ENCODE data around the gene OXGR1. TPM values are rescaled to one million over a fixed set of nuclear protein-coding genes. Genes with fewer than 3 reads are reported as not detected.

OXGR1 gene
- total and polyA plus RNA-seq, 8 donors: 0.37 to 0.50 TPM; not detected in 6

- Histone ChIP-seq H3K36me3 (no peaks in the 10 kb centered on the region), H3K9me3 (no peaks in the 10 kb centered on the region), H3K27ac (no peak overlapping the region), H3K4me1 (peaks cover 0 to 17% (median 14%) of the 10 kb centered on the region in 4 donors), H3K4me3 (no peak overlapping the region), H3K27me3 (peaks cover 0 to 37% (median 19%) of the 10 kb centered on the region in 3 donors)
- 71 to 92% (median 85%) methylated on average over 2 of the region's 2 CpGs for WGBS, 5 donors
- intact Hi-C loops (cut with DNase I; ENCODE audit: low total_unique reads): no loop called here
- TF ChIP-seq, protein P1, sequence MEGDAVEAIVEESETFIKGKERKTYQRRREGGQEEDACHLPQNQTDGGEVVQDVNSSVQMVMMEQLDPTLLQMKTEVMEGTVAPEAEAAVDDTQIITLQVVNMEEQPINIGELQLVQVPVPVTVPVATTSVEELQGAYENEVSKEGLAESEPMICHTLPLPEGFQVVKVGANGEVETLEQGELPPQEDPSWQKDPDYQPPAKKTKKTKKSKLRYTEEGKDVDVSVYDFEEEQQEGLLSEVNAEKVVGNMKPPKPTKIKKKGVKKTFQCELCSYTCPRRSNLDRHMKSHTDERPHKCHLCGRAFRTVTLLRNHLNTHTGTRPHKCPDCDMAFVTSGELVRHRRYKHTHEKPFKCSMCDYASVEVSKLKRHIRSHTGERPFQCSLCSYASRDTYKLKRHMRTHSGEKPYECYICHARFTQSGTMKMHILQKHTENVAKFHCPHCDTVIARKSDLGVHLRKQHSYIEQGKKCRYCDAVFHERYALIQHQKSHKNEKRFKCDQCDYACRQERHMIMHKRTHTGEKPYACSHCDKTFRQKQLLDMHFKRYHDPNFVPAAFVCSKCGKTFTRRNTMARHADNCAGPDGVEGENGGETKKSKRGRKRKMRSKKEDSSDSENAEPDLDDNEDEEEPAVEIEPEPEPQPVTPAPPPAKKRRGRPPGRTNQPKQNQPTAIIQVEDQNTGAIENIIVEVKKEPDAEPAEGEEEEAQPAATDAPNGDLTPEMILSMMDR (IDR thresholded peaks at IDR 0.05): no peak
- TF ChIP-seq EP300 (IDR thresholded peaks at IDR 0.05) (no peak), POLR2A (IDR thresholded peaks at IDR 0.05) (no peak), POLR2AphosphoS5 (IDR thresholded peaks at IDR 0.05) (no peak)
- DNase-seq: no peak
Measured at GRCh38 chr13:96992633-96993032, 1.6 kb downstream of the OXGR1 start.

- DNase-seq: no peak
- TF ChIP-seq POLR2AphosphoS5 (IDR thresholded peaks at IDR 0.05) (no peak), POLR2A (IDR thresholded peaks at IDR 0.05) (no peak), EP300 (IDR thresholded peaks at IDR 0.05) (no peak)
- TF ChIP-seq, protein P1 (IDR thresholded peaks at IDR 0.05): no peak
- no peak overlapping the region for H3K4me3 ChIP-seq
- H3K9me3 ChIP-seq: no peaks in the 10 kb centered on the region
- no peak overlapping the region for H3K27ac ChIP-seq
- WGBS, 5 donors: 59 to 69% (median 60%) methylated on average over 3 of the region's 3 CpGs
- H3K4me1 ChIP-seq: peaks cover 0 to 17% (median 14%) of the 10 kb centered on the region in 4 donors
- H3K27me3 ChIP-seq: peaks cover 0 to 36% (median 19%) of the 10 kb centered on the region in 3 donors
- no peaks in the 10 kb centered on the region for H3K36me3 ChIP-seq
- intact Hi-C loops (cut with DNase I; ENCODE audit: low total_unique reads): no loop called here
Measured at GRCh38 chr13:96991072-96991471, 3.2 kb downstream of the OXGR1 start.

GRCh38 chr13:96988441-96988840 lies 5.8 kb downstream of the OXGR1 start:
- Histone ChIP-seq H3K9me3 (no peaks in the 10 kb centered on the region), H3K4me3 (no peak overlapping the region), H3K4me1 (peaks cover 0 to 12% (median 10%) of the 10 kb centered on the region in 4 donors), H3K36me3 (no peaks in the 10 kb centered on the region), H3K27ac (no peak overlapping the region), H3K27me3 (peaks cover 0 to 10% (median 3%) of the 10 kb centered on the region in 3 donors)
- 91 to 96% (median 93%) methylated on average over 5 of the region's 5 CpGs for WGBS, 5 donors
- intact Hi-C loops (cut with DNase I; ENCODE audit: low total_unique reads): no loop called here
- DNase-seq: no peak
- no peak for TF ChIP-seq POLR2A (IDR thresholded peaks at IDR 0.05)
- TF ChIP-seq EP300 (IDR thresholded peaks at IDR 0.05): no peak
- TF ChIP-seq, protein P1 (IDR thresholded peaks at IDR 0.05): no peak
- no peak for TF ChIP-seq POLR2AphosphoS5 (IDR thresholded peaks at IDR 0.05)

DNA sequence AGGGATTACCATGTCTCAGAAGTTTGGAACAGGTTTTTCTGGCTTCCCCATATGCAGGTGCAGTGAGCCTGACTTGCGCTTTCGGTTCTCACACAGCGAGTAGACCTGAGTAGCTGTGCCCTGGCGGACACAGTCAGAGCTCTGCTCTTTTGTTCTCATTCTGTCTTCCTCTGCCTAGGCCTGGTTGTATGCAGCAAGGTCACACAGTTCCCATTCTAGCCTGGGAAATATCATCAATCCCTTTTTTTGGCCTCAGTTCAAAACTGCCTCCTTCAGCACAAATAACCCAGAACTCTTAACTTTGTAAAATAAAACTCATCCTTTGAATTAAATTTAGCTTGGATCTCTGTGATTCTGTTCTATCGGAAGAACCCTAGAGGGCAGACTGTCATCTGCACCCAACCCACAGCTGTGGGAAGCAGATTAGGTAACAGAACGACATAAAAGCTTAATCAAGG lies 10.2 kb downstream of the OXGR1 start:
- peak overlapping the region in 2 of 4 donors; percentile 0 to 7 for H3K4me3 ChIP-seq
- DNase-seq: peak; percentile 78 to 94
- TF ChIP-seq POLR2A (IDR thresholded peaks at IDR 0.05) (no peak), EP300 (IDR thresholded peaks at IDR 0.05) (no peak), POLR2AphosphoS5 (IDR thresholded peaks at IDR 0.05) (peak in 2 of 3 donors; percentile 42 to 43)
- TF ChIP-seq, protein P1 (IDR thresholded peaks at IDR 0.05): peak in 2 of 7 experiments; percentile 20 to 27

More for the DNA sequence above, 10.2 kb downstream of the OXGR1 start:
- peaks cover 0 to 4% (median 0%) of the 10 kb centered on the region in 4 donors for H3K9me3 ChIP-seq
- intact Hi-C loops (cut with DNase I; ENCODE audit: low total_unique reads): no loop called here
- H3K27me3 ChIP-seq: no peaks in the 10 kb centered on the region
- 7 to 26% (median 20%) methylated on average over 6 of the region's 6 CpGs for WGBS, 5 donors
- H3K27ac ChIP-seq: peak overlapping the region in 4 of 5 donors; percentile 6 to 66 (median 51)
- H3K36me3 ChIP-seq: no peaks in the 10 kb centered on the region
- peaks cover 0 to 17% (median 15%) of the 10 kb centered on the region in 4 donors for H3K4me1 ChIP-seq

Data from stomach (tissue), 9 donors.